Measurements from ENCODE around the gene ZMYND8. TPM values are rescaled to one million over a fixed set of nuclear protein-coding genes. Genes with fewer than 3 reads are reported as not detected.

ZMYND8 gene
- total and polyA plus RNA-seq, 2 of the 8 experiments (the other 6 are each of a cell fraction or from before 2014, with no cell fraction given) = 50.5 to 163 TPM

GRCh38 chr20:47345214-47345613, 11.3 kb downstream of the ZMYND8 start:
- Histone ChIP-seq H3K9ac (replicated peaks in 1 of 4; ENCODE audit: extremely low read depth in 1 of 4, low read depth in 3 of 4, low read length in 3 of 4) (no peak overlapping the region), H2BK5ac (ENCODE audit: low read depth, low read length) (no peak overlapping the region), H4K5ac (ENCODE audit: insufficient read length, low read depth, low read length) (no peak overlapping the region), H2BK15ac (ENCODE audit: low read length) (no peak overlapping the region), H4K91ac (replicated peaks; ENCODE audit: insufficient read length, low read length) (no peak overlapping the region), H3K27ac (ENCODE audit: low read depth, low read length) (no peak overlapping the region), H2BK12ac (ENCODE audit: low read depth, low read length) (no peak overlapping the region), H3K23me2 (ENCODE audit: low read depth, low read length) (no peaks in the 10 kb centered on the region), H4K8ac (ENCODE audit: extremely low read depth, insufficient read depth, low read length) (no peak overlapping the region), H3K27me3 (replicated peaks in 1 of 4; ENCODE audit: control insufficient read depth in 3 of 4, extremely low read depth in 1 of 4, insufficient read depth in 3 of 4, low read length in 3 of 4) (no peaks in the 10 kb centered on the region), H2BK20ac (ENCODE audit: low read length) (peak overlapping the region; percentile 63; the same call in 1 of the 2 replicates), H3K56ac (replicated peaks; ENCODE audit: insufficient read length, low read depth, low read length) (no peak overlapping the region), H3K4ac (replicated peaks; ENCODE audit: insufficient read length, low read depth, low read length) (peak overlapping the region; percentile 12), H3K79me1 (ENCODE audit: low read depth, low read length) (peaks cover 13% of the 10 kb centered on the region), H4K20me1 (replicated peaks in 1 of 2; ENCODE audit: control insufficient read depth in 1 of 2, insufficient read depth in 2 of 2, low read length in 2 of 2) (peaks cover under 1 to 2% of the 10 kb centered on the region in 2 experiments), H3K14ac (ENCODE audit: insufficient read length) (no peak overlapping the region), H2AK5ac (ENCODE audit: low read depth, low read length) (no peak overlapping the region; the same call in 1 of the 2 replicates), H3K23ac (ENCODE audit: insufficient read length) (no peak overlapping the region), H2BK120ac (replicated peaks; ENCODE audit: low read depth, low read length) (no peak overlapping the region), H3K4me2 (ENCODE audit: insufficient read depth in 1 of 2, low read depth in 2 of 2, low read length in 2 of 2) (no peak overlapping the region), H3K18ac (ENCODE audit: extremely low read depth, low read length) (no peak overlapping the region), H3K36me3 (ENCODE audit: control insufficient read depth in 2 of 4, insufficient read depth in 4 of 4, low read length in 3 of 4) (peaks cover 0 to 32% (median under 1%) of the 10 kb centered on the region in 4 experiments; a peak in 4 of 8 replicates), H3K9me3 (ENCODE audit: insufficient read depth in 2 of 2, low read depth in 1 of 2, low read length in 1 of 2) (no peaks in the 10 kb centered on the region), H3K4me3 (ENCODE audit: extremely low read depth in 1 of 4, insufficient read depth in 2 of 4, low read depth in 3 of 4, low read length in 4 of 4) (no peak overlapping the region), H3K79me2 (ENCODE audit: control insufficient read depth in 1 of 2, insufficient read depth in 2 of 2, low read length in 2 of 2) (peaks cover 45 to 97% of the 10 kb centered on the region in 2 experiments), H2AFZ (ENCODE audit: low read length) (no peak overlapping the region), H3K4me1 (replicated peaks in 1 of 4; ENCODE audit: control insufficient read depth in 3 of 4, insufficient read depth in 4 of 4, low read length in 3 of 4) (peaks cover 20 to 42% (median 27%) of the 10 kb centered on the region in 4 experiments)
- ChIA-PET CTCF (ENCODE audit: partially characterized antibody) (interaction anchor here (0.7 to 4.4 kb wide), 5 partner anchors 9 to 430 kb away, joined by 3 to 19 read pairs (median 4); partner anchors contain the start of gene ZMYND8), POLR2A (ENCODE audit: partially characterized antibody) (interaction anchor here (0.9 to 42.1 kb wide), 4 partner anchors 9 to 63 kb away, joined by 3 to 1191 read pairs (median 214); partner anchors contain the start of gene ZMYND8)
- FAIRE-seq (no peak), DNase-seq (ENCODE audit: low read depth in 1 of 2, low spot score in 2 of 2) (no peak)
- TF ChIP-seq KDM5A (IDR thresholded peaks at IDR 0.05; ENCODE audit: low read length) (no peak), BRCA1 (IDR thresholded peaks at IDR 0.05; ENCODE audit: low read depth, low read length) (no peak), SIN3A (conservative IDR thresholded peaks at IDR 0.05 in 1 of 2, IDR thresholded peaks at IDR 0.05 in 1 of 2; ENCODE audit: low read depth in 1 of 2, low read length in 2 of 2) (no peak)
- 96% methylated on average over 7 of the region's 7 CpGs; no CpG with 5 or more reads in 1 of the 2 experiments for WGBS, 2 experiments (ENCODE audit: extremely low coverage in 1 of 2, insufficient coverage in 1 of 2, insufficient read length in 1 of 2, insufficient replicate concordance in 2 of 2, low coverage in 1 of 2, low lambda C conversion rate in 2 of 2, missing lambda C conversion rate in 1 of 2)

All from H1 (cell line).